HUES64 (cell line): ENCODE results near the gene ARHGAP15.

Experiments
- H3K27ac ChIP-seq: 2 replicates; pipeline ENCODE4 v1.7.0; 2013; ENCODE audit warnings: low read depth, low read length, inconsistent platforms
- H3K27me3 ChIP-seq: 2 replicates; pipeline ENCODE4 v1.6.1; 2013; ENCODE audit warnings: mild to moderate bottlenecking, low read length; ENCODE audit not compliant: insufficient read depth
- H3K36me3 ChIP-seq: 2 replicates; pipeline ENCODE4 v1.6.1; 2013; ENCODE audit warnings: mild to moderate bottlenecking, low read length; ENCODE audit not compliant: insufficient read depth
- H3K4me1 ChIP-seq: 2 replicates; pipeline ENCODE4 v1.6.1; 2013; ENCODE audit warnings: mild to moderate bottlenecking, low read length, moderate library complexity; ENCODE audit not compliant: insufficient read depth
- H3K4me3 ChIP-seq: 2 replicates; pipeline ENCODE4 v1.5.1; 2013; ENCODE audit warnings: mild to moderate bottlenecking, low read length, moderate library complexity
- H3K9ac ChIP-seq: 2 replicates; pipeline ENCODE4 v1.6.1; 2013; ENCODE audit warnings: mild to moderate bottlenecking, low read depth, low read length
- H3K9me3 ChIP-seq: 2 replicates; pipeline ENCODE4 v1.6.1; 2013; ENCODE audit warnings: low read depth, low read length; ENCODE audit not compliant: insufficient read depth
- WGBS: fragments of 150-250, 120-280 bp; methylation state at CpG from one replicate; pipeline ENCODE4 v1.1.7; 2013; ENCODE audit warnings: missing lambda C conversion rate; 5-methylcytosine and 5-hydroxymethylcytosine counted together

The ARHGAP15 gene

DNA sequence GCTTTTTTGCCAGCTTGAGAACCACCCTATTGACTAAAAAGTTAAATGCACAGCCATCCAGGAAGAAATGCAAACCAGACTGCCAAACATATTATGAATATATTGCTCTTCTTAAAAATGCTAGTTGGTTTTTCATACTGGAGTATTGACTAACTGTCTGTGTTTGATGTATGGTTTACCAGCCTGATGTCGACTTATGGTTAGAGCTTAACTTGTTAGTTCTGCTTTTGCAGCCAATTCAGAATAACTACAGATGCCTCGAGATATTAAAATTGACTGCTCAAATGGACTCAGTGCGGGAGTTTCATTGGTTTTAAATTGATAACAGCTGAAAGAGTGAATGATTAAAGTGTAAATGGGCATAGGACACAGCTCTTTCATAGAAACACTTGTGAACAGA, 369.8 kb downstream of the ARHGAP15 start:
- H3K36me3 ChIP-seq, result no peaks in the 10 kb centered on the region
- no peaks in the 10 kb centered on the region for H3K27me3 ChIP-seq
- no peak overlapping the region for H3K4me3 ChIP-seq
- no peaks in the 10 kb centered on the region for H3K4me1 ChIP-seq
- H3K9ac ChIP-seq, result no peak overlapping the region
- 78% methylated on average over 3 of the region's 3 CpGs for WGBS
- no peak overlapping the region for H3K27ac ChIP-seq
- peaks cover 10% of the 10 kb centered on the region; the same call in 1 of the 2 replicates for H3K9me3 ChIP-seq

- Histone ChIP-seq H3K36me3 (no peaks in the 10 kb centered on the region), H3K9me3 (no peaks in the 10 kb centered on the region), H3K9ac (no peak overlapping the region), H3K4me1 (no peaks in the 10 kb centered on the region), H3K4me3 (no peak overlapping the region), H3K27me3 (no peaks in the 10 kb centered on the region), H3K27ac (no peak overlapping the region)
- 94% methylated on average over 5 of the region's 7 CpGs for WGBS
Observed at GRCh38 chr2:143501106-143501676, 372.0 kb downstream of the ARHGAP15 start.

DNA sequence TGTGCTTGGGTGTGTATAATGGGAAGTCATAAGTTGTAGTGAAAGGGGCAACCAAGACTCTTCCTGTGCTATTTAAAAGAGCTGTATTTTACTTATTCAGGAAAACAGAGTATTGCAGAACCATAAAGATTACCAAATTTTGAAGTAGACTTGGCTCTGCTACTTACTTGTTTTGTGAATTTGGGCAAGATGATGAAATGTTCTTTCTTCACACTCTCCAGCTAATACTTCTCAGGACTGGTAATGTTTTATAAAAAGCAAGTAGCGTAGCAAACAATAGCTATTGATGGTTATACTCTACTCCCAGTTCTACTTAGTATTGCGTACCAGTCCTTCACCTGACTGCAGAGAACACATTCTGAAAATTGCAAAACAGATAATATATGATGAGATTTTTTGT, 374.1 kb downstream of the ARHGAP15 start:
- H3K9ac ChIP-seq, result no peak overlapping the region
- no peak overlapping the region for H3K27ac ChIP-seq
- no CpG with 5 or more reads among the region's 2 CpGs for WGBS
- no peaks in the 10 kb centered on the region for H3K9me3 ChIP-seq
- no peaks in the 10 kb centered on the region for H3K27me3 ChIP-seq
- no peaks in the 10 kb centered on the region for H3K36me3 ChIP-seq
- no peak overlapping the region for H3K4me3 ChIP-seq
- no peaks in the 10 kb centered on the region for H3K4me1 ChIP-seq

- no peaks in the 10 kb centered on the region for H3K4me1 ChIP-seq
- no peak overlapping the region for H3K4me3 ChIP-seq
- WGBS, result 95% methylated on average over 2 of the region's 2 CpGs
- no peaks in the 10 kb centered on the region for H3K9me3 ChIP-seq
- H3K9ac ChIP-seq, result no peak overlapping the region
- no peak overlapping the region for H3K27ac ChIP-seq
- H3K27me3 ChIP-seq, result no peaks in the 10 kb centered on the region
- H3K36me3 ChIP-seq, result no peaks in the 10 kb centered on the region
Observed at GRCh38 chr2:143504397-143504796, 375.2 kb downstream of the ARHGAP15 start.

GRCh38 chr2:143505542-143505941, 376.3 kb downstream of the ARHGAP15 start:
- Histone ChIP-seq H3K9ac (no peak overlapping the region), H3K4me1 (no peaks in the 10 kb centered on the region), H3K9me3 (no peaks in the 10 kb centered on the region), H3K27me3 (no peaks in the 10 kb centered on the region), H3K27ac (no peak overlapping the region), H3K36me3 (no peaks in the 10 kb centered on the region), H3K4me3 (no peak overlapping the region)
- 100% methylated on average over 1 of the region's 1 CpG for WGBS

- H3K27me3 ChIP-seq, result no peaks in the 10 kb centered on the region
- no peaks in the 10 kb centered on the region for H3K36me3 ChIP-seq
- H3K27ac ChIP-seq, result no peak overlapping the region
- WGBS, result 13% methylated on average over 2 of the region's 2 CpGs
- no peak overlapping the region for H3K9ac ChIP-seq
- no peak overlapping the region for H3K4me3 ChIP-seq
- no peaks in the 10 kb centered on the region for H3K9me3 ChIP-seq
- no peaks in the 10 kb centered on the region for H3K4me1 ChIP-seq
Observed at GRCh38 chr2:143513081-143513480, 383.9 kb downstream of the ARHGAP15 start.

- H3K36me3 ChIP-seq, result no peaks in the 10 kb centered on the region
- no peaks in the 10 kb centered on the region for H3K9me3 ChIP-seq
- H3K27me3 ChIP-seq, result no peaks in the 10 kb centered on the region
- H3K27ac ChIP-seq, result no peak overlapping the region
- 66% methylated on average over 1 of the region's 1 CpG for WGBS
- H3K9ac ChIP-seq, result no peak overlapping the region
- H3K4me3 ChIP-seq, result no peak overlapping the region
- H3K4me1 ChIP-seq, result no peaks in the 10 kb centered on the region
Observed at GRCh38 chr2:143514413-143514812, 385.2 kb downstream of the ARHGAP15 start.

- no peak overlapping the region for H3K27ac ChIP-seq
- no peaks in the 10 kb centered on the region for H3K27me3 ChIP-seq
Observed at GRCh38 chr2:143515318-143515717, 386.1 kb downstream of the ARHGAP15 start.

DNA sequence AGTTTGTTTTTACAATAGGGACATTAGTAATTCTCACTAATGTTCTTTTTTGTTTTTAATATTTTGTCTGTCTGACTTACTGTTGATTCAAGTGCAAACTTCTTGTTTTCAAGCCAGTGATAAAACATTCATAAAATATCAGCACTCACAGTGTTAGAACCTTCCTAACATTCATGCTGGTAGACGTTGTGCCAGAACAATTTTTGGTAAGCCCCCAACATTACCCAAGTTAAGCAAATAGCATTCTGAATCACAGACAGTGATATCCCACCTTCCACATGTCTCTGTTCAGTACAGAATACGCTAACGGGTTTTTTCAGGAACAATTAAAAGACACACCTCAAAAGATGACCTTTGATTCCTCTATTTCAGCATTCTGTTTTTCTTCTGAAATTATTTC, 390.3 kb downstream of the ARHGAP15 start:
- no peaks in the 10 kb centered on the region for H3K36me3 ChIP-seq
- no peak overlapping the region for H3K9ac ChIP-seq
- 93% methylated on average over 3 of the region's 3 CpGs for WGBS
- H3K27ac ChIP-seq, result no peak overlapping the region
- no peaks in the 10 kb centered on the region for H3K9me3 ChIP-seq
- H3K4me1 ChIP-seq, result no peaks in the 10 kb centered on the region
- no peaks in the 10 kb centered on the region for H3K27me3 ChIP-seq
- H3K4me3 ChIP-seq, result no peak overlapping the region

More at GRCh38 chr2:143515318-143515717, 386.1 kb downstream of the ARHGAP15 start:
- no peak overlapping the region for H3K4me3 ChIP-seq
- H3K9me3 ChIP-seq, result no peaks in the 10 kb centered on the region
- no peaks in the 10 kb centered on the region for H3K36me3 ChIP-seq
- no peaks in the 10 kb centered on the region for H3K4me1 ChIP-seq
- H3K9ac ChIP-seq, result no peak overlapping the region

- H3K4me3 ChIP-seq, result no peak overlapping the region
- H3K27me3 ChIP-seq, result no peaks in the 10 kb centered on the region
- no peak overlapping the region for H3K27ac ChIP-seq
- H3K4me1 ChIP-seq, result peaks cover 16% of the 10 kb centered on the region
- WGBS, result 100% methylated on average over 2 of the region's 3 CpGs
- no peak overlapping the region for H3K9ac ChIP-seq
- H3K9me3 ChIP-seq, result no peaks in the 10 kb centered on the region
- no peaks in the 10 kb centered on the region for H3K36me3 ChIP-seq
Observed at GRCh38 chr2:143521396-143521795, 392.2 kb downstream of the ARHGAP15 start.

GRCh38 chr2:143522699-143523098, 393.5 kb downstream of the ARHGAP15 start:
- no peaks in the 10 kb centered on the region for H3K9me3 ChIP-seq
- H3K4me1 ChIP-seq, result peaks cover 16% of the 10 kb centered on the region
- H3K27ac ChIP-seq, result no peak overlapping the region
- no peak overlapping the region for H3K4me3 ChIP-seq
- H3K36me3 ChIP-seq, result no peaks in the 10 kb centered on the region
- H3K9ac ChIP-seq, result no peak overlapping the region
- H3K27me3 ChIP-seq, result no peaks in the 10 kb centered on the region
- 95% methylated on average over 2 of the region's 2 CpGs for WGBS

DNA sequence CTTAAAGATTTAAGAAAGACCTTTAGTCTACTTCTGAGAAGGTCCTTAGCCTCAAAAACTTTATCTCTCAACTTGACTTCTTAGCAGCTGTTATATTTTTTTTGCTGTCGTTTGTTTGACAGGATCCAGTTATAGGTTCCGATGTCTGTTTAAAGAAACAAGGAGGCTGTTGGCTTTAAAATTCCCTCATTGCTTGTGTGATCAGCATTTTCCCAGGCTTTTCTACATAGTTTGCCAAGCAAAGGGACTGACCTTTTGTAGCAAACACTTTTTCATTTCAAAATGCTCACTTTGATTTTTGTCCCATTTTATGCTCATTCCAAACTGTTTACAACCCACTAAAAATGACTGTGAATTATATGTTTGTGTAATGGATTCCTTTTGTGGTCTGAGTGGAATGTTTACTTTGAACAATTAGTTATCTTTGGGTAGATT, 394.9 kb downstream of the ARHGAP15 start:
- Histone ChIP-seq H3K27me3 (no peaks in the 10 kb centered on the region), H3K4me3 (no peak overlapping the region), H3K36me3 (no peaks in the 10 kb centered on the region), H3K27ac (no peak overlapping the region), H3K9ac (no peak overlapping the region), H3K4me1 (peaks cover 16% of the 10 kb centered on the region), H3K9me3 (no peaks in the 10 kb centered on the region)
- WGBS, result 81% methylated on average over 2 of the region's 2 CpGs
